ENCODE data around the gene PNLIP.

- no peak for TF ChIP-seq POLR2A (IDR thresholded peaks at IDR 0.05; ENCODE audit: low read length)
- no peak for TF ChIP-seq GATA1 (IDR thresholded peaks at IDR 0.05; ENCODE audit: low read depth, low read length)
These were observed 64.9 kb downstream of the PNLIP start for GRCh38 chr10:116610443-116611152.

Measured in erythroblast (primary cell).